ENCODE measurements around the gene DBT. TPM values are rescaled to one million over a fixed set of nuclear protein-coding genes. Genes with fewer than 3 reads are reported as not detected.

The DBT gene
- total RNA-seq, 1 donor from 2014 or later, result 5.3 TPM

DNA sequence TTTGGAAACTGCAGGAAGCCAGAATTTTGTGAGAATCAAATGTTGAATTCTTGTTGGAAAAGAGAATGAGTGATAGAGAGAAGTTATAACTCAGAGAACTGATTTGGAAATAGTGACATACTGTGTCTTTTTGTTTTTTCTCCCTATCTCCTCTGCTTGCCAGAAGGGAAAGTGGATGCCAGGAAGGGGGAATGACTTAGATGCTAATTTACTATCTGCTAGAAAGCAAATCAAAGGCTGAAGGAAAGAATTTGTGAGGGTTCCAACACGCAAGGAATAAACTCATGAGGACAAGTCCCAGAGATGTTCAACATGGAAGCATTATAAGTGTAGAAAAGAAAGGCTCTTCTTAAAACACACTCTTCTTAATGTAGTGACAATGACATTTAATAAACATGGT is 51.0 kb downstream of the DBT start:
- DNase-seq (ENCODE audit: low read depth, low spot score), result no peak

DNA sequence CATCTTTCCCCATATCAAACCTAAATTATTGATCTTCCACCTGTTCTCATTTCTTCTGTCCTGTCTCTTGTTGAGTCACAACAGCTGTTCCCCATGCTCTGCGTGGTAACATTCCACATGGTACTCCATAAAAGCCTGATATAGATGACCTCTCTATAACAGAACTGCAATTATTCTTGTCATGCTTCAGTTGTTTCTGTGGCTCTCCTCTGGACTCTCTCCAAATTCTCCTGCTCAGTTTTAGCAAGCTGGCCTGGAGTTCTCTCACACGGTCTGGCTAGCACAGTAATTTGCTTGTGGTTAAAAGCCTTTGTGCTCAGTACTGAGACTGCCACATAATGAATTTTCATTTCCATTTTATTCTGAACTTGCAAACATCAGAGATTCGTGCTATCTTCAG is 61.0 kb downstream of the DBT start:
- DNase-seq (ENCODE audit: low read depth, low spot score), result no peak

DNA sequence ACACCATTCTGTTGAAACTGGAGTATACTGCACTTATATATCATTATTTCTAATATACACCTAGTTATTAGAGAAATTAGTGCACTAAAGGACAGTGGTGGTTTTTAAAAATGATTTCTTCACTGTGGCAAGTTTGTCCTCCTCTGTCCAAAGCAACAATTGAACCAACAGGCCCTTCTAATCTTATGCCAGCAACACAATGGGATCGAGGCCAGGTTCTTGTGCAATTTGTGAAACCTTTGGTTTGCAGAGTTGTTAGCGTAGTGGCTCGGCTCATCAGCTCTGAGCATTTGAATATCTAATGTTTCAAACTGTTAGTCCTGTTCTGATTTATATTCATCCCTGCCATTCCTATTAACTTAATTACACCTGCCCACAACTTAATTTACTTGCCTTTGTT is 61.7 kb downstream of the DBT start:
- no peak for DNase-seq (ENCODE audit: low read depth, low spot score)

DNA sequence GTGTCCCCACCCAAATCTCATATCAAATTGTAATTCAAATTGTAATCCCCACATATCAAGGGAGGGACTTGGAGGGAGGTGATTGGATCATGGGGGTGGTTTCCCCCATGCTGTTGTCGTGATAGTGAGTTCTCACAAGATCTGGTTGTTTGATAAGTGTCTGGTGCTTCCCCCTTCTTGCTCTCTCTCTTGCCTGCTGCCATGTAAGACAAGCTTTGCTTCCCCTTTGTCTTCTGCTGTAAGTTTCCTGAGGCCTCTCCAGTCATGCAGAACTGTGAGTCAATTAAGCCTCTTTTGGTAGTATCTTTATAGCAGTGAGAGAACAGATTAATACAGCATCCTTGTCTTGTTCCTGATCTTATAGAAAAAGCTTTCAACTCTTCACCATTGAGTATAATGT is 65.1 kb downstream of the DBT start:
- no peak for DNase-seq (ENCODE audit: low read depth, low spot score)

DNA sequence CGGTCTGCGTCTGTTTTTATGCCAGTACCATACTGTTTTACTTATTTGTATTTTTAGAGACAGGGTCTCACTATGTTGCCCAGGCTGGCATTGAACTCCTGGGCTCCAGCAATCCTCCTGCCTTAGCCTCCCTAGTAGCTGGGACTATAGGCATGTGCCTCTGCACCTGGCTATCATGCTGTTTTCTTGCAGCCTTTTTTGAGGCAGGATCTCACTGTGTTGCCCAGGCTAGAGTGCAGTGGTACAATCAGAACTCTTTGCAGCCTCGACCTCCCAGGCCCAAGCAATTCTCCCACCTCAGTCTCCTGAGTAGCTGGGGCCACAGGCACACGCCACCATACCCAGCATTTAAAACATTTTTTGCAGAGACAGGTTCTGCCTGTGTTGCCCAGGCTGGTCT is 66.3 kb downstream of the DBT start:
- no peak for DNase-seq (ENCODE audit: low read depth, low spot score)

DNA sequence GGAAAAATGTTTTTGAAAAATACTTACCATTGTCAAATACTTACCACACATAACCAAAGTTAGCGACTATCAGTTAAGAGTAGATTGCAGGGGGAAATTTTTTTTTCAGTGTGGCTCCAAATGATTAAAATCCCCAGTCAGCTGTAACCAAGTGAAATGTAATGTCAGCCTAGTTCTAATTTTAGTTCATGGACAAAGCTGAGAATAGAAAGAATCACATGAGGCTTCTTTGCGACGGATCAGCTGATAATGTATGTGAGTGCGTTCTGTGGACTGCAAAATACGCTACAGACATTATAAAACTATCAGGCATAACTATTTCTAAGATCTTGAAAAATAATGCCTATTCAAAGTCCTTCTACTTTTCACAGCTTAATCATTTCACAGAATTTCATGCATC is 71.5 kb downstream of the DBT start, which contains the start of gene LRRC39:
LRRC39 (minus strand) TSS at position 166 of the 400 bp plus-strand sequence. CDS start 9,740 bp downstream, outside the sequence.
- no peak for DNase-seq (ENCODE audit: low read depth, low spot score)

DNA sequence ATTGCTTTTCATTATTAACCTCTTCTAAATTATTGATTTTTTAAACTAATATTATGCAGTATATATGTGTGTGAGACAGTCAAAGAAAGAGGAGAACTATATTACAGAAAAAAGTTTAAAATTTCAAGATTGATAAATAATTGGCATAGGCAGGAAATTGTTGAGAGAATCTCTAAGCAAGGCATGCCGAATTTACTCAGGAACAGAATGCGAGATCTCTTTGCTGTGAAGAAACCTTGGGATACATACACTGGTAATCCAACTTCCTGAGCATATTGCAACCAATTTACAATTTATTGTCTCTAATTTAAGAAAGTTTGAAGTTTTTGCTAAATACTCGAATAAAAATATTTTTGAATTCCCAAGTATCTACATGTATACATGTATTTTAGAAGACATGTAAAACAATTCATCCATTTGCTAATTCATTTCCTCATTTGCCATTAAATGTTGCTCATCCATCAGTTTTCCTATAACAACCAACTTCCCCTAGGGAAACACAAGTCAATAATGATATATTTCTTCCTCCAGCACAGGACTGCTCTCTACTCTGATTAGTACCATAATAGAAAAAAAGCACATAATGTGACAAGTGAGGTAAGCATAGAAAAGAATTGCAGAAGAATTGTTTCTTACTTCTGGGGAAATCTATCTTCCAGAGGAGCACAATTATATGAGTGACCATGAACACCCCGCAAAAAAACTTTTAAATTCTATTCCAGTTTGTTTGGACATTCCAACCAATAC is 72.2 kb downstream of the DBT start:
- no peak for DNase-seq (ENCODE audit: low read depth, low spot score)

DNA sequence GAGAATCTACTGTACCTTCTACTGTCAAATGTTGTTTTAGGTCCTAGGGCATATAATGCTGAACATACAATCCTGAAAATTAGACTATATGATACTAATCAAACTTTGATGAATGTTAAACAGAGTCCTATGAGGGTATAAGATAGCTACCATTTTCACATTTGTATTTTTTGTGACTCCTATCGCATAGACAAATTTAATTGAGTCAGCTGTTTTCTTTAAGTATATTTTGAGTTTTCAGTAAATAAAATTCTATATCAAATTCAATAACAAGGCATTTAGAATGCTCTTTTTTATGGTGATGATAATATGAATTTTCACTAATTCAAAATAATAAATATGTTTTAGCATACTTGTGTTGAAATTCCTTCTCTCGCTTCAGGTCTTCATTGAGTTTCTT is 81.6 kb downstream of the DBT start:
- DNase-seq (ENCODE audit: low read depth, low spot score), result no peak

DNA sequence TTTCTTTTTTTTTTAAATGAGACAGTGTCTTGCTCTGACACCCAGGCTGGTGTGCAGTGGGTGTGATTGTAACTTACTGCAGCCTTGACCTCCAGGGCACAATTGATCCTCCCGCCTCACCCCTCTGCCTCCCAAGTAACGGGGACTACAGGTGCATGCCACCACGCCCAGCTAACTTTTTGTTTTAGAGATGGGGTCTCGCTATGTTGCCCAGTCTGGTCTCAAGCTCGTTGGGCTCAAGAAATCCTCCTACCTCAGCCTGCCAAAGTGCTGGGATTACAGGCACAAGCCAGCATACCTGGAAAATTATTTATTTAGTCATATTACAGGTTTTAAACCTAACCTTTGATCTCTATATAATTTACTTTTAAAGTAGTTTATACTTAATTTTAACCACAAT is 84.9 kb downstream of the DBT start:
- no peak for DNase-seq (ENCODE audit: low read depth, low spot score)

DNA sequence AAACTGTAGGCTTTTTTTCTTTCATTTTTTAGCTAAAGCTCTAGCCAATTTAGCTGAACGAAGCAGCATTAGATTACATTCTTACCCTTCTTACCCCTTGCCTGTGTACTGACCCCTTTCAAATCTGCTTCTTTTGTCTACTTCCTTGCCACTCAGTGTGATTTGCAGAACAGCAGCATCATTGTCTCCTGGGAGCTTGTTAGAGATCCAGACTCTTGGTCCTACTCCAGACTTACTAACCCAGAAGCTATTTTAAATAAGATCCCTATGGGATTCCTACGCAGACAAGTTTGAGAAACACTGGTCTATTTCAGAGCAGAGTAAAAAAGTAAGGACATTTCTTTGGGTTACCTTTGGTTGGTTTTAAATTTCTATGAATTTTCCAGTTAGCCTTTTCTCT is 85.4 kb downstream of the DBT start:
- DNase-seq (ENCODE audit: low read depth, low spot score), result no peak

DNA sequence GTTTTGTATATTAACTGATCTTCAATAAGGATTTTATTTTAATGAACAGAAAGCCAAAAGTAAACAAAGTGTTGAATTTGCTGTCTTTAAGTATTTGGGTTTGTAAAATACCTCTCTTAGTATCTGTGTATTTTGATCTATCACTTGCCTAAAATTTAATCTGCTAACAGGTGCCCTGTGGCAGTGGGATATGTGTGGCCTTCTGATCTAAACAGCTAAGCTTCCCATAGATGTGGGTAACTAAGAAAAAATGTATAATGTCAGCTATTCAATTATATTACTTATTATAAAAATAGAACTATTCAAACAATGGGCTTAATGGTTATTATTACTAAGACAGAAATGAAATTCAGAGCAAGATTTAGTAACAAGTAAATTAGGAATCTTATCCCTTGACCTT is 86.8 kb downstream of the DBT start:
- no peak for DNase-seq (ENCODE audit: low read depth, low spot score)

DNA sequence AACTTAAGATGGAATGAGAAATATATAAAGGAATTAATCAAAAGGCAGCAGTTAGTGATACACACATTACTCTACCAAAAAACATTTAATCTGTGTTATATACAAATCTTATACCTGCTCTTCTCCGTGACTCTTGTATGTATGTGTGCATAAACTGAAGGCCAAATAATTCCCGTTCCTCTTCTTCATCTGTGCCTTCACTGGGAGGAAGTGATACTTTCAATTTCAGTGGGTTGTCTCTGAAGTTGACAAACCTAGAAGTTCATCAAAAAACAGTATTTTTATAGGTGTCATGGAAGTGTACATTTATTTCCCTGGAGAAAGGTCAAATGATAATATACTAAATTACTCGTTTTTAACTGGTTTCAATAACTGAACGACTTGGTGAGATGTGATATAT is 97.4 kb downstream of the DBT start:
- no peak for DNase-seq (ENCODE audit: low read depth, low spot score)

DNA sequence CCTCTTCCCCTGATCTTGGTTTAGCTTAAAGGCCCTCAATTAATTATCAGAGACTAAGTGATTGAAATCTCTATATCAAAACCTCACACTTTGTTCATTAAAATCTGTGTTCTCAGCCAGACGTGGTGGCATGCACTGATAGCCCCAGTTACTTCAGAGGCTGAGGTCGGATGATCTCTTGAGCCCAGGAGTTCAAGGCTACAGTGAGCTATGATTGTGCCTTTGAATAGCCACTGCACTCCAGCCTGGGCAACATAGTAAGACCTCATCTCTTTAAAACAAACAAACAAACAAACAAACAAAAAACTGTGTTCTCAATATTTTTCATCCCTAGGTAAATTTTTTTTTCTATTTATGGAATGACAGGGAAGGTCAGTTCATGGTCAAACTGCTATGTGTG is 98.0 kb downstream of the DBT start:
- DNase-seq (ENCODE audit: low read depth, low spot score), result no peak

DNA sequence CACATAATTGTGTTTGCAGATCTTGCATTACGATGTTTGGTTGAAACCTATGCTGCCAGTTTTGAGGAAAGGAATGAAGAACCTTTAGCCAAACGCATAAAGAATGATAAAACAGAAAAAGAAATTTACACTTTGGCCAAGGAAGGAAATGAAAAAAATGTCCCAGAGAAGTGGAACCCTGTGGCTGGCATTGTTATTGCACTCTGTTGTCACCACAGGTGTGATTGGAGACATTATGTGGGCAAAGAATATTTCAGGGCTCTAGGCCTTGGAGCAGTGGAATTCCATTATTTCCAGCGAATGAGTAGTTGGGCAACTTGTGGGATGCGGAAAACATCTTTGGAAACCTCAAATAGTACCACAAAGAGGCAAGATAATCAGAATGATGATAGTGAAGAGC is 101.8 kb downstream of the DBT start:
- no peak for DNase-seq (ENCODE audit: low read depth, low spot score)

DNA sequence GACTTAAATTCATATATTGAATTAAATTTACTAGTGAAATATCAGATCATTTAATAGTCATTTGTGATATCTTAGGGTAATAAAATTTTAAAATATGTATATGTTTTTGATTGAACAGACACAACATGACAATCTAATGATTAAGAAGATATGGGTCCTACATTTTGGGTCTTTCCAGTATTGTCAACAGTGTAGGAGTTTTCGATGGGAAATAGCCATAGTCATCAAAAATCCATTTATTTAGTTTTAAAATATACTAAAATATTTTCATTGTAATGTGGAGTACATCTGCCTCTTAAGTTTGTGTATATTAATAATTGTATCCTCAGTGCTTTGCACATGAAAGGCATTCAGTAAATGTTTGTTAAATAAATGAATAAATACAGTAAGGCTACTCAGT is 102.7 kb downstream of the DBT start:
- DNase-seq (ENCODE audit: low read depth, low spot score), result no peak

DNA sequence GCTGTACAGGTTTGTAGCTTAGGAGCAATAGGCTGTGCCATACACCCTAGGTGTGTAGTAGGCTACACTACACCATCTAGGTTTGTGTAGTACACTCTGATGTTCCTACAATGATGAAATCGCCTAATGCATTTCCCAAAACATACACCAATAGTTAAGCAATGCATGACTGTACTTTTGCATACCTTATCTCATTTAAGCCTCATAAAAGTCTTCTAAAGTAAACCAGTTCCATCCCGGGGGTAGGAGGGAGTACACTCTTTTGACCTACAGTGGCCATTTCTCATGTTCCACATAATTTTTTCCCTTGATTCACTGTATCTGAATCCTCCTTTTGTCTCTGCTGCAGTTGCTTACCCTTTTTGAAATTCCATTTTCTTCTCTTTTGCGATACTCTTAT is 104.5 kb downstream of the DBT start:
- no peak for DNase-seq (ENCODE audit: low read depth, low spot score)

DNA sequence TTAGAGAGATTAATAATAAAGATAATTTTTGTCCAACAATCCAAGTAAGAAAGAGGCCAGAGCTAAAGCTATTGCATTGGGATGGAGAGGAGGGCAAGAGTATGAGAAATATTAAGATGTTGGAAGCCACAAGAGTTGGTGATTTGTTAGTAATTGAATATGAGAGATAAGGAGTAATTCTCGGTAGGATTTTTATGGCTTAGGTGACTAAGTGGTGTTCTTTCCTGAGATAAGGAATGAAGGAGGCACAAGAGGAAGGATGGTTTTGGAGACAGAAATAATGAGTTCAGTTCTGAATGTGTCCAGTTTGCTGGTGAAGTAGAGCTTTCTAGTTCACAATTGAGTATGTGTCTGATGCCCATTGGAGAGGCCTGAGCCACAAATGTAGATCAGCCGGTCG is 107.3 kb downstream of the DBT start:
- DNase-seq (ENCODE audit: low read depth, low spot score), result no peak

DNA sequence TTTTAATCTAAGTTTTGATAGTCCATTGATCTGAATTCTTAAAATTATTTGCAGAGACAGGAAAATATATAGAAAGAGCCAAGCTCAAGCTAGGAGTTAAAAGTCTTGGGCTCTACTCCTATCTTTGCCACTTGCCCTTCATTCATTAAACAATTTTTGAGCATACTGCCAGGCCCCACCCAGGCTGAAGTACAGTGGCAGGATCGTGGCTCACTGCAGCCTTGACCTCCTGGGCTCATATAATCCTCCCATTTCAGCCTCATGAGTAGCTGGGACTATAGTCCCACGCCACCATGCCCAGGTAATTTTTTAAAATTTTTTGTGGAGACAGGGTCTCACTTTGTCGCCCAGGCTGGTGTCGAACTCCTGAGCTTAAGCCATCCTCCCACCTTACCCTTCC is 108.4 kb downstream of the DBT start:
- DNase-seq (ENCODE audit: low read depth, low spot score), result no peak

DNA sequence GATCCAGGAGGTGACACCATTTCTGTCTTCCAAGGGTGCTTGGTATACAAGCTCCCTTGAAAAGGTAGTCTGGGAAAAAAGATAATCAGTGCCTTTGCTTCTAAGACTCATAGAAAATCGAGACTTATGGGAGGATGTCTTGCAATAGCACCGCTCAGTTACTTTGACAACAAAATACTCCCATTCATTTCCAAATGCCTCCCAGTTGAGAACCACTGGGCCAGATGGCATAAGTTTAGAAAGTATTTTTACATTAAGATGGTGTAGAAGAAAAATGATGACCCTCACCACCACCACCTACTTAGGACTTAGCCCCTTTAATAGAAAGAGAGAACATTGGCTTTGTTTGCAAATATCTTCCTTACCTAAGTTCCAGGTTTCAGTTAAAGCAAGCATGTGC is 112.0 kb downstream of the DBT start:
- no peak for DNase-seq (ENCODE audit: low read depth, low spot score)

Other genes with a start within 250 kb of the DBT start
- gene SASS6, start 116.9 kb downstream of the DBT start, total RNA-seq, result 3.0 and 5.0 TPM in 2 replicates
- 6.1 and 19.6 TPM in 2 replicates for gene TRMT13, start 116.7 kb downstream of the DBT start, total RNA-seq
- gene LRRC39, start 71.6 kb downstream of the DBT start, total RNA-seq, result 0.20 TPM in 1 of 2 replicates, not detected in the other
- 48.9 and 57.9 TPM in 2 replicates for gene RTCA, start 16.4 kb upstream of the DBT start, total RNA-seq
- gene CDC14A, start 102.7 kb upstream of the DBT start, total RNA-seq, result 12.6 and 13.3 TPM in 2 replicates

All from pulmonary artery endothelial cell (primary cell).